ENCODE results near the gene RYR3. TPM values are rescaled to one million over a fixed set of nuclear protein-coding genes. Genes with fewer than 3 reads are reported as not detected.

The RYR3 gene
- total RNA-seq, 5 donors from 2014 or later (not counting 1 experiment from before 2014, with no cell fraction given): 0.03 to 0.07 (median 0.04) TPM; not detected in 1

- WGBS (ENCODE audit: insufficient coverage): no CpG with 5 or more reads among the region's 4 CpGs
- Mint-ChIP-seq H3K36me3 (no peaks in the 10 kb centered on the region), H3K9me3 (no peaks in the 10 kb centered on the region), H3K4me1 (no peaks in the 10 kb centered on the region), H3K27ac (no peak overlapping the region), H3K4me3 (no peak overlapping the region), H3K27me3 (peaks cover 0 to 8% of the 10 kb centered on the region in 2 donors)
- POLR2A ChIA-PET: no interaction called here
- no peaks in the 10 kb centered on the region for H3K27me3 ChIP-seq (replicated peaks in 1 of 2; ENCODE audit: control insufficient read depth in 2 of 2, extremely low read depth in 1 of 2, insufficient read depth in 2 of 2, low read length in 1 of 2)
- no peaks in the 10 kb centered on the region for H3K9me3 ChIP-seq
- DNase-seq (no peak), ATAC-seq (replicated peaks in 1 of 4) (no peak)
- CTCF ChIA-PET: interaction anchor here in 1 of 2 donors (1.5 kb wide), 1 partner anchor 8 kb away, joined by 4 read pairs; no protein-coding TSS in a partner anchor
- no peak overlapping the region for H3K4me3 ChIP-seq (ENCODE audit: control insufficient read depth in 1 of 2, extremely low read depth in 1 of 2, low read length in 1 of 2)
- no peaks in the 10 kb centered on the region for H3K36me3 ChIP-seq (ENCODE audit: control insufficient read depth in 2 of 2, extremely low read depth in 1 of 2, insufficient read depth in 1 of 2, low read length in 1 of 2)
- no peaks in the 10 kb centered on the region for H3K4me1 ChIP-seq (ENCODE audit: control insufficient read depth in 1 of 2, extremely low read depth in 1 of 2, insufficient read depth in 2 of 2, low read length in 2 of 2)
- H3K27ac ChIP-seq (ENCODE audit: low read length): no peak overlapping the region
Observed at GRCh38 chr15:33729653-33730052, 418.9 kb downstream of the RYR3 start.

- no peak overlapping the region for H3K27ac Mint-ChIP-seq
- no peak for DNase-seq
- no peaks in the 10 kb centered on the region for H3K9me3 ChIP-seq
- H3K4me3 Mint-ChIP-seq: no peak overlapping the region
- ChIA-PET CTCF (no interaction called here), POLR2A (no interaction called here)
- H3K4me1 Mint-ChIP-seq: no peaks in the 10 kb centered on the region
- H3K36me3 ChIP-seq (ENCODE audit: control insufficient read depth in 2 of 2, extremely low read depth in 1 of 2, insufficient read depth in 1 of 2, low read length in 1 of 2): no peaks in the 10 kb centered on the region
- WGBS (ENCODE audit: insufficient coverage): 83% methylated on average over 1 of the region's 4 CpGs
- ATAC-seq (replicated peaks in 1 of 4): no peak
- H3K4me1 ChIP-seq (ENCODE audit: control insufficient read depth in 1 of 2, extremely low read depth in 1 of 2, insufficient read depth in 2 of 2, low read length in 2 of 2): no peaks in the 10 kb centered on the region
- peaks cover 0 to 8% of the 10 kb centered on the region in 2 donors for H3K27me3 Mint-ChIP-seq
- H3K9me3 Mint-ChIP-seq: no peaks in the 10 kb centered on the region
- no peaks in the 10 kb centered on the region for H3K27me3 ChIP-seq (replicated peaks in 1 of 2; ENCODE audit: control insufficient read depth in 2 of 2, extremely low read depth in 1 of 2, insufficient read depth in 2 of 2, low read length in 1 of 2)
- H3K27ac ChIP-seq (ENCODE audit: low read length): no peak overlapping the region
- H3K4me3 ChIP-seq (ENCODE audit: control insufficient read depth in 1 of 2, extremely low read depth in 1 of 2, low read length in 1 of 2): no peak overlapping the region
- no peaks in the 10 kb centered on the region for H3K36me3 Mint-ChIP-seq
Observed at GRCh38 chr15:33730815-33731214, 420.0 kb downstream of the RYR3 start.

GRCh38 chr15:33735143-33735542 is 424.4 kb downstream of the RYR3 start:
- DNase-seq: no peak
- ATAC-seq (replicated peaks in 1 of 4): no peak
- CTCF ChIA-PET: interaction anchor here in 1 of 2 donors (1.6 kb wide), 1 partner anchor 649 kb away, joined by 4 read pairs; no protein-coding TSS in a partner anchor
- no peak overlapping the region for H3K4me3 ChIP-seq (ENCODE audit: control insufficient read depth in 1 of 2, extremely low read depth in 1 of 2, low read length in 1 of 2)
- H3K36me3 ChIP-seq (ENCODE audit: control insufficient read depth in 2 of 2, extremely low read depth in 1 of 2, insufficient read depth in 1 of 2, low read length in 1 of 2): no peaks in the 10 kb centered on the region
- H3K27me3 ChIP-seq (replicated peaks in 1 of 2; ENCODE audit: control insufficient read depth in 2 of 2, extremely low read depth in 1 of 2, insufficient read depth in 2 of 2, low read length in 1 of 2): no peaks in the 10 kb centered on the region
- Mint-ChIP-seq H3K27ac (no peak overlapping the region), H3K36me3 (no peaks in the 10 kb centered on the region), H3K9me3 (no peaks in the 10 kb centered on the region), H3K27me3 (no peaks in the 10 kb centered on the region), H3K4me1 (peaks cover 0 to 3% (median 0%) of the 10 kb centered on the region in 3 donors), H3K4me3 (no peak overlapping the region)
- H3K9me3 ChIP-seq: no peaks in the 10 kb centered on the region
- POLR2A ChIA-PET: interaction anchor here in 1 of 2 donors (0.6 kb wide), 1 partner anchor 10 kb away, joined by 4 read pairs; no protein-coding TSS in a partner anchor
- H3K4me1 ChIP-seq (ENCODE audit: control insufficient read depth in 1 of 2, extremely low read depth in 1 of 2, insufficient read depth in 2 of 2, low read length in 2 of 2): no peaks in the 10 kb centered on the region
- no CpG with 5 or more reads among the region's 1 CpG for WGBS (ENCODE audit: insufficient coverage)
- no peak overlapping the region for H3K27ac ChIP-seq (ENCODE audit: low read length)

- Histone ChIP-seq H3K36me3 (ENCODE audit: control insufficient read depth in 2 of 2, extremely low read depth in 1 of 2, insufficient read depth in 1 of 2, low read length in 1 of 2) (no peaks in the 10 kb centered on the region), H3K4me1 (ENCODE audit: control insufficient read depth in 1 of 2, extremely low read depth in 1 of 2, insufficient read depth in 2 of 2, low read length in 2 of 2) (no peaks in the 10 kb centered on the region), H3K9me3 (no peaks in the 10 kb centered on the region), H3K4me3 (ENCODE audit: control insufficient read depth in 1 of 2, extremely low read depth in 1 of 2, low read length in 1 of 2) (no peak overlapping the region), H3K27ac (ENCODE audit: low read length) (no peak overlapping the region), H3K27me3 (replicated peaks in 1 of 2; ENCODE audit: control insufficient read depth in 2 of 2, extremely low read depth in 1 of 2, insufficient read depth in 2 of 2, low read length in 1 of 2) (no peaks in the 10 kb centered on the region)
- ChIA-PET CTCF (no interaction called here), POLR2A (no interaction called here)
- no peaks in the 10 kb centered on the region for H3K27me3 Mint-ChIP-seq
- no peaks in the 10 kb centered on the region for H3K36me3 Mint-ChIP-seq
- H3K4me3 Mint-ChIP-seq: no peak overlapping the region
- H3K4me1 Mint-ChIP-seq: peaks cover 0 to 3% (median 0%) of the 10 kb centered on the region in 3 donors
- no peak for ATAC-seq (replicated peaks in 1 of 4)
- H3K27ac Mint-ChIP-seq: no peak overlapping the region
- DNase-seq: peak in 1 of 35 experiments; percentile 17
- H3K9me3 Mint-ChIP-seq: no peaks in the 10 kb centered on the region
- WGBS (ENCODE audit: insufficient coverage): 70% methylated on average over 2 of the region's 7 CpGs
Observed at GRCh38 chr15:33735637-33736247, 425.0 kb downstream of the RYR3 start.

GRCh38 chr15:33737687-33738601 is 427.2 kb downstream of the RYR3 start:
- Histone ChIP-seq H3K27ac (ENCODE audit: low read length) (no peak overlapping the region), H3K36me3 (ENCODE audit: control insufficient read depth in 2 of 2, extremely low read depth in 1 of 2, insufficient read depth in 1 of 2, low read length in 1 of 2) (no peaks in the 10 kb centered on the region), H3K4me3 (ENCODE audit: control insufficient read depth in 1 of 2, extremely low read depth in 1 of 2, low read length in 1 of 2) (no peak overlapping the region), H3K9me3 (no peaks in the 10 kb centered on the region), H3K27me3 (replicated peaks in 1 of 2; ENCODE audit: control insufficient read depth in 2 of 2, extremely low read depth in 1 of 2, insufficient read depth in 2 of 2, low read length in 1 of 2) (no peaks in the 10 kb centered on the region), H3K4me1 (ENCODE audit: control insufficient read depth in 1 of 2, extremely low read depth in 1 of 2, insufficient read depth in 2 of 2, low read length in 2 of 2) (no peaks in the 10 kb centered on the region)
- ATAC-seq (replicated peaks in 1 of 4) (peak in 1 of 4 experiments; percentile 29), DNase-seq (peak in 15 of 35 experiments; percentile 0 to 42 (median 12))
- H3K9me3 Mint-ChIP-seq: no peaks in the 10 kb centered on the region
- ChIA-PET CTCF (interaction anchor here (0.5 to 1.5 kb wide), 5 partner anchors 9 to 1332 kb away, joined by 3 to 6 read pairs (median 3); no protein-coding TSS in a partner anchor), POLR2A (interaction anchor here in 1 of 2 donors (0.7 kb wide), 1 partner anchor 57 kb away, joined by 3 read pairs; no protein-coding TSS in a partner anchor)
- no peaks in the 10 kb centered on the region for H3K36me3 Mint-ChIP-seq
- H3K4me1 Mint-ChIP-seq: peaks cover 0 to 3% (median 0%) of the 10 kb centered on the region in 3 donors
- H3K4me3 Mint-ChIP-seq: no peak overlapping the region
- H3K27ac Mint-ChIP-seq: no peak overlapping the region
- 82% methylated on average over 9 of the region's 15 CpGs for WGBS (ENCODE audit: insufficient coverage)
- H3K27me3 Mint-ChIP-seq: no peaks in the 10 kb centered on the region

- H3K4me3 ChIP-seq (ENCODE audit: control insufficient read depth in 1 of 2, extremely low read depth in 1 of 2, low read length in 1 of 2): no peak overlapping the region
- H3K36me3 ChIP-seq (ENCODE audit: control insufficient read depth in 2 of 2, extremely low read depth in 1 of 2, insufficient read depth in 1 of 2, low read length in 1 of 2): no peaks in the 10 kb centered on the region
- H3K4me1 Mint-ChIP-seq: peaks cover 0 to 3% (median 0%) of the 10 kb centered on the region in 3 donors
- POLR2A ChIA-PET: interaction anchor here in 1 of 2 donors (0.7 kb wide), 1 partner anchor 58 kb away, joined by 3 read pairs; no protein-coding TSS in a partner anchor
- H3K4me3 Mint-ChIP-seq: no peak overlapping the region
- ATAC-seq (replicated peaks in 1 of 4) (no peak), DNase-seq (no peak)
- H3K4me1 ChIP-seq (ENCODE audit: control insufficient read depth in 1 of 2, extremely low read depth in 1 of 2, insufficient read depth in 2 of 2, low read length in 2 of 2): no peaks in the 10 kb centered on the region
- CTCF ChIA-PET: interaction anchor here (0.6 kb wide), 2 partner anchors 21 to 42 kb away, joined by 3 to 5 read pairs; no protein-coding TSS in a partner anchor
- peaks cover 0 to 3% of the 10 kb centered on the region in 2 experiments for H3K27me3 ChIP-seq (replicated peaks in 1 of 2; ENCODE audit: control insufficient read depth in 2 of 2, extremely low read depth in 1 of 2, insufficient read depth in 2 of 2, low read length in 1 of 2)
- no peak overlapping the region for H3K27ac ChIP-seq (ENCODE audit: low read length)
- WGBS (ENCODE audit: insufficient coverage): no CpG with 5 or more reads among the region's 6 CpGs
- H3K9me3 ChIP-seq: no peaks in the 10 kb centered on the region
- H3K27ac Mint-ChIP-seq: no peak overlapping the region
- no peaks in the 10 kb centered on the region for H3K9me3 Mint-ChIP-seq
- H3K27me3 Mint-ChIP-seq: peaks cover 0 to 6% of the 10 kb centered on the region in 2 donors
- H3K36me3 Mint-ChIP-seq: no peaks in the 10 kb centered on the region
Observed at GRCh38 chr15:33738941-33739664, 428.3 kb downstream of the RYR3 start.
